SK-N-SH (cell line): ENCODE results near the gene PARD3B. TPM values are rescaled to one million over a fixed set of nuclear protein-coding genes. Genes with fewer than 3 reads are reported as not detected.

ENCODE experiments used
- CTCF ChIA-PET: fragments of 300-600, 350-600 bp; formaldehyde crosslinking; extraction: SDS; loops from one replicate; lab custom pipeline; 2021; lab: Yijun Ruan, JAX
- POLR2A ChIA-PET: fragments of 350-600 bp; sonication (Branson Sonifier 250); formaldehyde crosslinking; extraction: SDS; loops from one replicate; lab custom pipeline; 2020; ENCODE audit warnings: antibody characterized with exemption, inconsistent platforms; lab: Yijun Ruan, JAX
- DNase-seq: peaks from one replicate; pipeline ENCODE4 v3.0.0; 2012
- H2AFZ ChIP-seq: fragments of 200-600 bp; sonication (generic); 2 replicates; pipeline ENCODE4 v1.8.1; 2016; ENCODE audit warnings: antibody characterized with exemption, mild to moderate bottlenecking, low read depth
- H3F3A ChIP-seq: fragments of 200-600 bp; sonication (generic); replicated peaks from 2 replicates; pipeline ENCODE3; 2016; ENCODE audit warnings: antibody characterized with exemption, mild to moderate bottlenecking; ENCODE audit not compliant: insufficient read depth
- H3K27ac ChIP-seq, 2 experiments: fragments of 200-500 bp in 1 of 2; fragments of 200-600 bp in 1 of 2; sonication (Bioruptor generic) in 1 of 2; sonication (generic), shearing (Covaris generic) in 1 of 2; 2 replicates each; pipeline versions ENCODE4 v1.5.1 to v1.6.1; 2014 to 2016; ENCODE audit warnings: low read depth in 2 of 2, inconsistent platforms in 1 of 2, low read length in 1 of 2, mild to moderate bottlenecking in 1 of 2, mixed read lengths in 1 of 2
- H3K27me3 ChIP-seq: fragments of 200-600 bp; sonication (generic), shearing (Covaris generic); 2 replicates; pipeline ENCODE4 v1.6.1; 2016; ENCODE audit warnings: mixed run types; ENCODE audit not compliant: insufficient read depth
- H3K36me3 ChIP-seq, 2 experiments: fragments of 200-500 bp in 1 of 2; fragments of 200-600 bp in 1 of 2; sonication (Bioruptor generic) in 1 of 2; sonication (generic) in 1 of 2; replicated peaks in 1 of 2; 2 replicates each; pipeline versions ENCODE3 to v1.5.1; 2014 to 2016; ENCODE audit warnings: low read length in 1 of 2, mild to moderate bottlenecking in 1 of 2; ENCODE audit not compliant: insufficient read depth in 2 of 2, control insufficient read depth in 1 of 2
- H3K4me1 ChIP-seq, 2 experiments: fragments of 200-500 bp in 1 of 2; fragments of 200-600 bp in 1 of 2; sonication (Bioruptor generic) in 1 of 2; sonication (generic), shearing (Covaris generic) in 1 of 2; 2 replicates each; pipeline versions ENCODE4 v1.5.1 to v1.6.1; 2014 to 2016; ENCODE audit warnings: low read depth in 1 of 2, low read length in 1 of 2, mixed run types in 1 of 2; ENCODE audit not compliant: insufficient read depth in 2 of 2, control insufficient read depth in 1 of 2
- H3K4me2 ChIP-seq: fragments of 200-600 bp; sonication (generic), shearing (Covaris generic); 2 replicates; pipeline ENCODE4 v1.6.1; 2017; ENCODE audit warnings: mixed run types
- H3K4me3 ChIP-seq, 2 experiments: fragments of 200-500 bp in 1 of 2; fragments of 200-600 bp in 1 of 2; sonication (Bioruptor generic) in 1 of 2; sonication (generic), shearing (Covaris generic) in 1 of 2; 2 replicates each; pipeline versions ENCODE4 v1.5.1 to v1.8.1; 2014 to 2016; ENCODE audit warnings: low read depth in 2 of 2, inconsistent platforms in 1 of 2, low read length in 1 of 2, mild to moderate bottlenecking in 1 of 2, mixed read lengths in 1 of 2, moderate library complexity in 1 of 2
- H3K79me2 ChIP-seq: fragments of 200-600 bp; sonication (generic); 2 replicates; pipeline ENCODE4 v1.8.1; 2017; ENCODE audit warnings: mild to moderate bottlenecking; ENCODE audit not compliant: insufficient read depth
- H3K9ac ChIP-seq: fragments of 200-600 bp; sonication (generic); 2 replicates; pipeline ENCODE4 v1.6.1; 2017; ENCODE audit warnings: mixed run types
- H3K9me2 ChIP-seq: fragments of 200-600 bp; sonication (generic); 2 replicates; pipeline ENCODE4 v1.6.1; 2017; ENCODE audit warnings: mixed run types
- H3K9me3 ChIP-seq: fragments of 200-600 bp; sonication (generic); 2 replicates; pipeline ENCODE4 v1.6.1; 2017; ENCODE audit warnings: mixed run types, mild to moderate bottlenecking, moderate library complexity
- H4K20me1 ChIP-seq: fragments of 200-600 bp; sonication (generic); 2 replicates; pipeline ENCODE4 v1.6.1; 2017; ENCODE audit warnings: mild to moderate bottlenecking, mixed run types; ENCODE audit not compliant: insufficient read depth
- ELF1 ChIP-seq: IDR thresholded peaks from 2 replicates; pipeline ENCODE4 v1.4.0; 2012
- EP300 ChIP-seq, 2 experiments: IDR thresholded peaks; 2 replicates each; pipeline versions ENCODE4 v1.4.0 to v1.6.1; 2012; ENCODE audit warnings: borderline replicate concordance in 1 of 2, low read depth in 1 of 2, low read length in 1 of 2
- EZH2phosphoT487 ChIP-seq: fragments of 200-600 bp; sonication (generic); IDR thresholded peaks from 2 replicates; pipeline ENCODE4 v1.6.1; 2017; ENCODE audit warnings: low read depth, mixed run types, mild to moderate bottlenecking, antibody characterized with exemption, moderate library complexity, borderline replicate concordance
- MXI1 ChIP-seq: IDR thresholded peaks from 2 replicates; pipeline ENCODE4 v1.6.1; 2012; ENCODE audit warnings: mild to moderate bottlenecking, low read depth, low read length, improper control_type of control experiment
- NFIC ChIP-seq: IDR thresholded peaks from 2 replicates; pipeline ENCODE4 v1.4.0; 2012; ENCODE audit warnings: borderline replicate concordance
- POLR2AphosphoS5 ChIP-seq: IDR thresholded peaks from 2 replicates; pipeline ENCODE4 v1.6.1; 2012; ENCODE audit warnings: low read depth, low read length
- RCOR1 ChIP-seq: fragments of 150-350 bp; IDR thresholded peaks from 2 replicates; pipeline ENCODE4 v1.6.1; 2017; ENCODE audit warnings: antibody characterized with exemption, low read length
- RFX5 ChIP-seq: IDR thresholded peaks from 2 replicates; pipeline ENCODE4 v1.6.1; 2012; ENCODE audit warnings: mild to moderate bottlenecking, improper control_type of control experiment, low read length
- TAF1 ChIP-seq: IDR thresholded peaks from 2 replicates; pipeline ENCODE4 v1.6.1; 2012; ENCODE audit warnings: low read depth, mild to moderate bottlenecking, low read length, moderate library complexity, borderline replicate concordance
- TCF12 ChIP-seq: IDR thresholded peaks from 2 replicates; pipeline ENCODE4 v1.4.0; 2012
- TEAD4 ChIP-seq: IDR thresholded peaks from 2 replicates; pipeline ENCODE4 v1.4.0; 2012; ENCODE audit warnings: mild to moderate bottlenecking, borderline replicate concordance; ENCODE audit not compliant: insufficient read depth
- YY1 ChIP-seq: IDR thresholded peaks from 2 replicates; pipeline ENCODE4 v1.4.0; 2012; ENCODE audit warnings: low read depth, mild to moderate bottlenecking
- WGBS: methylation state at CpG from one replicate; pipeline ENCODE4 v1.1.6; 2017; ENCODE audit warnings: low lambda C conversion rate; 5-methylcytosine and 5-hydroxymethylcytosine counted together
- polyA plus RNA-seq, 3 experiments: library from polyadenylated mRNA; depleted of rRNA; stranded (reverse); fragments of >200 nt; gene quantifications; 2 replicates each; pipeline ENCODE4 v1.2.3, GENCODE V29; 2012
- TF ChIP-seq, protein P1 (sequence below): IDR thresholded peaks from 2 replicates; pipeline ENCODE4 v1.4.0; 2012; ENCODE audit warnings: low read depth, borderline replicate concordance
- TF ChIP-seq, protein P2 (sequence below): IDR thresholded peaks from 2 replicates; pipeline ENCODE4 v1.4.0; 2012; ENCODE audit warnings: low read depth
- TF ChIP-seq, protein P3 (sequence below): fragments of 150-350 bp; IDR thresholded peaks from 2 replicates; pipeline ENCODE4 v1.6.1; 2017; ENCODE audit warnings: antibody characterized with exemption, low read length, low read depth, borderline replicate concordance
- TF ChIP-seq, protein P4 (sequence below): IDR thresholded peaks from 2 replicates; pipeline ENCODE4; 2012
- TF ChIP-seq, protein P5 (sequence below): fragments of 200-600 bp; sonication (generic); IDR thresholded peaks from 2 replicates; pipeline ENCODE4 v1.6.1; 2017; ENCODE audit warnings: antibody characterized with exemption, mild to moderate bottlenecking, moderate library complexity
- TF ChIP-seq, protein P6 (sequence below): IDR thresholded peaks from 2 replicates; pipeline ENCODE4 v1.4.0; 2012; ENCODE audit warnings: low read depth, borderline replicate concordance

The PARD3B gene
- polyA plus RNA-seq, 1 of the 3 experiments (the other 2 are of a cell fraction): 0.87 TPM

DNA sequence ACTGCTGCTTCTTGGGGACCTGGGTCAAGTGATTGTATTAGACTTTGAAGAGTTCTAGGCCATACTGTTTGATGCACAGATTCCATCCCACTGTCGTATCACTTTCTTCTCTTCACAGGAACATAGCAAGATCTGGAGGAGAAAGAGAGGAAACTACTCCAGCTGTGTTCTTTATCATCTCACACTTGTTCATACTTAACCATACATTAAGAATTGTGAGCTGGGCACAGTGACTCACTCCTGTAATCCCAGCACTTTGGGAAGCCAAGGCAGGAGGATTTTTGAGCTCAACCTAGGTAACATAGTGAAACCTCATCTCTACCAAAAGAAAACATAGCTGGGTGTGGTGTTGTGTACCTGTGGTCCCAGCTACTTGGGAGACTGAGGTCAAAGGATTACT lies 111.7 kb downstream of the PARD3B start:
- H3F3A ChIP-seq: no peaks in the 10 kb centered on the region
- no peaks in the 10 kb centered on the region for H3K36me3 ChIP-seq
- H2AFZ ChIP-seq: no peak overlapping the region
- H3K4me2 ChIP-seq: no peak overlapping the region
- H3K27ac ChIP-seq: no peak overlapping the region
- no peaks in the 10 kb centered on the region for H3K9me3 ChIP-seq
- H3K4me3 ChIP-seq: no peak overlapping the region
- no peak for TF ChIP-seq EP300 (IDR thresholded peaks at IDR 0.05; ENCODE audit: borderline replicate concordance in 1 of 2, low read depth in 1 of 2, low read length in 1 of 2)
- TF ChIP-seq, protein P1, sequence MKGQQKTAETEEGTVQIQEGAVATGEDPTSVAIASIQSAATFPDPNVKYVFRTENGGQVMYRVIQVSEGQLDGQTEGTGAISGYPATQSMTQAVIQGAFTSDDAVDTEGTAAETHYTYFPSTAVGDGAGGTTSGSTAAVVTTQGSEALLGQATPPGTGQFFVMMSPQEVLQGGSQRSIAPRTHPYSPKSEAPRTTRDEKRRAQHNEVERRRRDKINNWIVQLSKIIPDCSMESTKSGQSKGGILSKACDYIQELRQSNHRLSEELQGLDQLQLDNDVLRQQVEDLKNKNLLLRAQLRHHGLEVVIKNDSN: no peak
- no peak for TF ChIP-seq YY1
- no peak for TF ChIP-seq EZH2phosphoT487
- TF ChIP-seq, protein P2, sequence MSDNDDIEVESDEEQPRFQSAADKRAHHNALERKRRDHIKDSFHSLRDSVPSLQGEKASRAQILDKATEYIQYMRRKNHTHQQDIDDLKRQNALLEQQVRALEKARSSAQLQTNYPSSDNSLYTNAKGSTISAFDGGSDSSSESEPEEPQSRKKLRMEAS: no peak
- TF ChIP-seq POLR2AphosphoS5: no peak
- TF ChIP-seq RCOR1: no peak
- no peak for TF ChIP-seq RFX5
- TF ChIP-seq TEAD4: no peak
- TF ChIP-seq MXI1: no peak
- no peak for TF ChIP-seq TAF1
- no peak for TF ChIP-seq ELF1
- TF ChIP-seq, protein P3, sequence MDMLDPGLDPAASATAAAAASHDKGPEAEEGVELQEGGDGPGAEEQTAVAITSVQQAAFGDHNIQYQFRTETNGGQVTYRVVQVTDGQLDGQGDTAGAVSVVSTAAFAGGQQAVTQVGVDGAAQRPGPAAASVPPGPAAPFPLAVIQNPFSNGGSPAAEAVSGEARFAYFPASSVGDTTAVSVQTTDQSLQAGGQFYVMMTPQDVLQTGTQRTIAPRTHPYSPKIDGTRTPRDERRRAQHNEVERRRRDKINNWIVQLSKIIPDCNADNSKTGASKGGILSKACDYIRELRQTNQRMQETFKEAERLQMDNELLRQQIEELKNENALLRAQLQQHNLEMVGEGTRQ: no peak
- TF ChIP-seq, protein P4, sequence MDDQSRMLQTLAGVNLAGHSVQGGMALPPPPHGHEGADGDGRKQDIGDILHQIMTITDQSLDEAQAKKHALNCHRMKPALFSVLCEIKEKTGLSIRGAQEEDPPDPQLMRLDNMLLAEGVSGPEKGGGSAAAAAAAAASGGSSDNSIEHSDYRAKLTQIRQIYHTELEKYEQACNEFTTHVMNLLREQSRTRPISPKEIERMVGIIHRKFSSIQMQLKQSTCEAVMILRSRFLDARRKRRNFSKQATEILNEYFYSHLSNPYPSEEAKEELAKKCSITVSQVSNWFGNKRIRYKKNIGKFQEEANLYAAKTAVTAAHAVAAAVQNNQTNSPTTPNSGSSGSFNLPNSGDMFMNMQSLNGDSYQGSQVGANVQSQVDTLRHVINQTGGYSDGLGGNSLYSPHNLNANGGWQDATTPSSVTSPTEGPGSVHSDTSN: no peak
- TF ChIP-seq, protein P5, sequence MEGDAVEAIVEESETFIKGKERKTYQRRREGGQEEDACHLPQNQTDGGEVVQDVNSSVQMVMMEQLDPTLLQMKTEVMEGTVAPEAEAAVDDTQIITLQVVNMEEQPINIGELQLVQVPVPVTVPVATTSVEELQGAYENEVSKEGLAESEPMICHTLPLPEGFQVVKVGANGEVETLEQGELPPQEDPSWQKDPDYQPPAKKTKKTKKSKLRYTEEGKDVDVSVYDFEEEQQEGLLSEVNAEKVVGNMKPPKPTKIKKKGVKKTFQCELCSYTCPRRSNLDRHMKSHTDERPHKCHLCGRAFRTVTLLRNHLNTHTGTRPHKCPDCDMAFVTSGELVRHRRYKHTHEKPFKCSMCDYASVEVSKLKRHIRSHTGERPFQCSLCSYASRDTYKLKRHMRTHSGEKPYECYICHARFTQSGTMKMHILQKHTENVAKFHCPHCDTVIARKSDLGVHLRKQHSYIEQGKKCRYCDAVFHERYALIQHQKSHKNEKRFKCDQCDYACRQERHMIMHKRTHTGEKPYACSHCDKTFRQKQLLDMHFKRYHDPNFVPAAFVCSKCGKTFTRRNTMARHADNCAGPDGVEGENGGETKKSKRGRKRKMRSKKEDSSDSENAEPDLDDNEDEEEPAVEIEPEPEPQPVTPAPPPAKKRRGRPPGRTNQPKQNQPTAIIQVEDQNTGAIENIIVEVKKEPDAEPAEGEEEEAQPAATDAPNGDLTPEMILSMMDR: no peak
- TF ChIP-seq, protein P6, sequence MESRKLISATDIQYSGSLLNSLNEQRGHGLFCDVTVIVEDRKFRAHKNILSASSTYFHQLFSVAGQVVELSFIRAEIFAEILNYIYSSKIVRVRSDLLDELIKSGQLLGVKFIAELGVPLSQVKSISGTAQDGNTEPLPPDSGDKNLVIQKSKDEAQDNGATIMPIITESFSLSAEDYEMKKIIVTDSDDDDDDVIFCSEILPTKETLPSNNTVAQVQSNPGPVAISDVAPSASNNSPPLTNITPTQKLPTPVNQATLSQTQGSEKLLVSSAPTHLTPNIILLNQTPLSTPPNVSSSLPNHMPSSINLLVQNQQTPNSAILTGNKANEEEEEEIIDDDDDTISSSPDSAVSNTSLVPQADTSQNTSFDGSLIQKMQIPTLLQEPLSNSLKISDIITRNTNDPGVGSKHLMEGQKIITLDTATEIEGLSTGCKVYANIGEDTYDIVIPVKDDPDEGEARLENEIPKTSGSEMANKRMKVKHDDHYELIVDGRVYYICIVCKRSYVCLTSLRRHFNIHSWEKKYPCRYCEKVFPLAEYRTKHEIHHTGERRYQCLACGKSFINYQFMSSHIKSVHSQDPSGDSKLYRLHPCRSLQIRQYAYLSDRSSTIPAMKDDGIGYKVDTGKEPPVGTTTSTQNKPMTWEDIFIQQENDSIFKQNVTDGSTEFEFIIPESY: no peak
- no peak for TF ChIP-seq NFIC
- no peak for TF ChIP-seq TCF12
- H3K79me2 ChIP-seq: no peaks in the 10 kb centered on the region
- 86% methylated on average over 1 of the region's 1 CpG for WGBS
- DNase-seq: no peak
- CTCF ChIA-PET: no interaction called here
- POLR2A ChIA-PET: no interaction called here
- H3K9me2 ChIP-seq: no peaks in the 10 kb centered on the region
- no peaks in the 10 kb centered on the region for H4K20me1 ChIP-seq
- H3K9ac ChIP-seq: no peak overlapping the region
- H3K4me1 ChIP-seq: no peaks in the 10 kb centered on the region
- no peaks in the 10 kb centered on the region for H3K27me3 ChIP-seq
